Tibial nerve (tissue), 4 donors: ENCODE results near the gene ZBTB7C.

Experiments
- EP300 ChIP-seq, 2 donors: sonication (generic); formaldehyde crosslinking; IDR thresholded peaks; one replicate each; pipeline ENCODE4 v1.6.1; 2017; ENCODE audit warnings: antibody characterized with exemption in 2 of 2, mild to moderate bottlenecking in 1 of 2
- POLR2A ChIP-seq, 2 donors: fragments of 450-650 bp; IDR thresholded peaks; one replicate each; pipeline ENCODE4 v1.6.1; 2017; ENCODE audit warnings: antibody characterized with exemption in 2 of 2, mild to moderate bottlenecking in 2 of 2, moderate library complexity in 2 of 2
- TF ChIP-seq, protein P1 (sequence below), 5 experiments: fragments of 200-600 bp in 3 of 5; fragments of 450-650 bp in 2 of 5; sonication (generic) in 3 of 5; IDR thresholded peaks; one replicate each; pipeline ENCODE4 v1.5.1; 2016 to 2019; ENCODE audit warnings: antibody characterized with exemption in 5 of 5, mild to moderate bottlenecking in 3 of 5, moderate library complexity in 2 of 5

DNA sequence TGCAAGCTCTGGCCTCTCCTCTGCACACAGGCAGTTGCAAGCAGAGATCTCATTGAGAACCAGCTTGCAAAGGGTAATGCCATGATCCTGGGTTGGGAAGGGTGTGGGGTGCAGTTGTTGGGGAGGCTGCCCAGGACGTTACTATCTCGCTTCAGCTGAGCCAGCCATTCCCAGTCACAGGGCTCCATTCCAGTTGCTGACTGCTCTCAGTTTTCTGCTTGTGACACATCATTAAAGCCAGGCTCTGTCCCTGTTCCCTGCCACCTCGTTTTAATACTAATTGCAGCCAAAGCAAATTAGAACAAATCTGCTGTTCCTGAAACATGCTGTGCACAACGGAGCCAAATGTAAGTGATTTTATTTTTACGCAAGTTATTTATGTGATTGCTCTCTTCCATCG, 416.2 kb downstream of the ZBTB7C start:
- TF ChIP-seq, protein P1, sequence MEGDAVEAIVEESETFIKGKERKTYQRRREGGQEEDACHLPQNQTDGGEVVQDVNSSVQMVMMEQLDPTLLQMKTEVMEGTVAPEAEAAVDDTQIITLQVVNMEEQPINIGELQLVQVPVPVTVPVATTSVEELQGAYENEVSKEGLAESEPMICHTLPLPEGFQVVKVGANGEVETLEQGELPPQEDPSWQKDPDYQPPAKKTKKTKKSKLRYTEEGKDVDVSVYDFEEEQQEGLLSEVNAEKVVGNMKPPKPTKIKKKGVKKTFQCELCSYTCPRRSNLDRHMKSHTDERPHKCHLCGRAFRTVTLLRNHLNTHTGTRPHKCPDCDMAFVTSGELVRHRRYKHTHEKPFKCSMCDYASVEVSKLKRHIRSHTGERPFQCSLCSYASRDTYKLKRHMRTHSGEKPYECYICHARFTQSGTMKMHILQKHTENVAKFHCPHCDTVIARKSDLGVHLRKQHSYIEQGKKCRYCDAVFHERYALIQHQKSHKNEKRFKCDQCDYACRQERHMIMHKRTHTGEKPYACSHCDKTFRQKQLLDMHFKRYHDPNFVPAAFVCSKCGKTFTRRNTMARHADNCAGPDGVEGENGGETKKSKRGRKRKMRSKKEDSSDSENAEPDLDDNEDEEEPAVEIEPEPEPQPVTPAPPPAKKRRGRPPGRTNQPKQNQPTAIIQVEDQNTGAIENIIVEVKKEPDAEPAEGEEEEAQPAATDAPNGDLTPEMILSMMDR (IDR thresholded peaks at IDR 0.05): no peak
- TF ChIP-seq POLR2A (IDR thresholded peaks at IDR 0.05) (no peak), EP300 (IDR thresholded peaks at IDR 0.05) (no peak)
